ENCODE results near the gene KCNJ6.

KCNJ6 gene

GRCh38 chr21:37855271-37855646 is 61.0 kb downstream of the KCNJ6 start:
- no peaks in the 10 kb centered on the region for H3F3A ChIP-seq (ENCODE audit: insufficient read depth, low read length)
- no peaks in the 10 kb centered on the region for H3K79me2 ChIP-seq (ENCODE audit: insufficient read depth, low read length)
- H3K9me3 ChIP-seq (ENCODE audit: low read length) = no peaks in the 10 kb centered on the region
- H3K4me3 ChIP-seq (ENCODE audit: low read depth, low read length, poor library complexity, severe bottlenecking) = no peak overlapping the region
- H3K36me3 ChIP-seq (ENCODE audit: insufficient read depth, low read length) = no peaks in the 10 kb centered on the region
- H3K9ac ChIP-seq (ENCODE audit: low read length) = no peak overlapping the region
- no peaks in the 10 kb centered on the region for H3K4me1 ChIP-seq (ENCODE audit: insufficient read depth, low read length, severe bottlenecking)
- no peaks in the 10 kb centered on the region for H3K27me3 ChIP-seq (ENCODE audit: insufficient read depth, low read length)
- TF ChIP-seq EZH2 (IDR thresholded peaks at IDR 0.05; ENCODE audit: borderline replicate concordance, low read length) (no peak), CTCF (IDR thresholded peaks at IDR 0.05; ENCODE audit: low read length) (no peak)
- no peak overlapping the region for H3K27ac ChIP-seq (ENCODE audit: low read depth, low read length, poor library complexity, severe bottlenecking)
- H3K9me2 ChIP-seq (ENCODE audit: low read depth, low read length) = no peaks in the 10 kb centered on the region
- H3K4me2 ChIP-seq (ENCODE audit: low read length) = no peak overlapping the region
- H2AFZ ChIP-seq (ENCODE audit: low read length) = no peak overlapping the region
- H4K20me1 ChIP-seq (ENCODE audit: insufficient read depth, low read length) = no peaks in the 10 kb centered on the region

- no peaks in the 10 kb centered on the region for H3K36me3 ChIP-seq (ENCODE audit: insufficient read depth, low read length)
- H3K4me1 ChIP-seq (ENCODE audit: insufficient read depth, low read length, severe bottlenecking) = no peaks in the 10 kb centered on the region
- no peak for TF ChIP-seq EZH2 (IDR thresholded peaks at IDR 0.05; ENCODE audit: borderline replicate concordance, low read length)
- no peak for TF ChIP-seq CTCF (IDR thresholded peaks at IDR 0.05; ENCODE audit: low read length)
- no peak overlapping the region for H3K4me3 ChIP-seq (ENCODE audit: low read depth, low read length, poor library complexity, severe bottlenecking)
- H3K27me3 ChIP-seq (ENCODE audit: insufficient read depth, low read length) = no peaks in the 10 kb centered on the region
- no peak overlapping the region for H3K4me2 ChIP-seq (ENCODE audit: low read length)
- no peak overlapping the region for H3K9ac ChIP-seq (ENCODE audit: low read length)
- no peaks in the 10 kb centered on the region for H4K20me1 ChIP-seq (ENCODE audit: insufficient read depth, low read length)
- H3F3A ChIP-seq (ENCODE audit: insufficient read depth, low read length) = no peaks in the 10 kb centered on the region
- H2AFZ ChIP-seq (ENCODE audit: low read length) = no peak overlapping the region
- H3K9me2 ChIP-seq (ENCODE audit: low read depth, low read length) = no peaks in the 10 kb centered on the region
- H3K79me2 ChIP-seq (ENCODE audit: insufficient read depth, low read length) = no peaks in the 10 kb centered on the region
- no peak overlapping the region for H3K27ac ChIP-seq (ENCODE audit: low read depth, low read length, poor library complexity, severe bottlenecking)
- no peaks in the 10 kb centered on the region for H3K9me3 ChIP-seq (ENCODE audit: low read length)
These were observed 66.7 kb downstream of the KCNJ6 start for GRCh38 chr21:37849506-37850102.

GRCh38 chr21:37848721-37849490 is 67.4 kb downstream of the KCNJ6 start:
- Histone ChIP-seq H3K4me2 (ENCODE audit: low read length) (no peak overlapping the region), H3K27ac (ENCODE audit: low read depth, low read length, poor library complexity, severe bottlenecking) (no peak overlapping the region), H3K36me3 (ENCODE audit: insufficient read depth, low read length) (no peaks in the 10 kb centered on the region), H3K79me2 (ENCODE audit: insufficient read depth, low read length) (no peaks in the 10 kb centered on the region), H3K27me3 (ENCODE audit: insufficient read depth, low read length) (no peaks in the 10 kb centered on the region), H3K9me3 (ENCODE audit: low read length) (no peaks in the 10 kb centered on the region), H2AFZ (ENCODE audit: low read length) (no peak overlapping the region), H3F3A (ENCODE audit: insufficient read depth, low read length) (no peaks in the 10 kb centered on the region), H3K9ac (ENCODE audit: low read length) (no peak overlapping the region), H4K20me1 (ENCODE audit: insufficient read depth, low read length) (no peaks in the 10 kb centered on the region), H3K4me3 (ENCODE audit: low read depth, low read length, poor library complexity, severe bottlenecking) (no peak overlapping the region), H3K9me2 (ENCODE audit: low read depth, low read length) (no peaks in the 10 kb centered on the region), H3K4me1 (ENCODE audit: insufficient read depth, low read length, severe bottlenecking) (no peaks in the 10 kb centered on the region)
- TF ChIP-seq EZH2 (IDR thresholded peaks at IDR 0.05; ENCODE audit: borderline replicate concordance, low read length) (no peak), CTCF (IDR thresholded peaks at IDR 0.05; ENCODE audit: low read length) (no peak)
